K562 (cell line): ENCODE results near the gene MILR1.

Experiments used
- CTCF ChIP-seq, 3 experiments: IDR thresholded peaks in 2 of 3; conservative IDR thresholded peaks in 1 of 3; 2 replicates each; pipeline ENCODE4 v1.5.1; 2011 to 2012; ENCODE audit warnings: low read length in 3 of 3, mild to moderate bottlenecking in 3 of 3, control low read depth in 2 of 3, improper control_type of control experiment in 1 of 3, inconsistent platforms in 1 of 3, low read depth in 1 of 3, mixed read lengths in 1 of 3, moderate library complexity in 1 of 3; ENCODE audit not compliant: insufficient read depth in 2 of 3
- EZH2 ChIP-seq: IDR thresholded peaks from 2 replicates; pipeline ENCODE4 v1.6.1; 2012; ENCODE audit warnings: low read depth, mild to moderate bottlenecking, inconsistent platforms, low read length, borderline replicate concordance
- HNRNPH1 ChIP-seq: fragments of 200-400 bp; formaldehyde crosslinking; optimal IDR thresholded peaks from 2 replicates; pipeline ENCODE3; 2017; ENCODE audit warnings: low read depth, mild to moderate bottlenecking, low read length, moderate library complexity
- MLLT1 ChIP-seq, 2 experiments: fragments of 450-650 bp; IDR thresholded peaks; 2 replicates each; pipeline ENCODE4 v1.6.1; 2016
- MLX ChIP-seq, 2 experiments: fragments of 450-650 bp in 1 of 2; sonication (generic) in 1 of 2; formaldehyde crosslinking; conservative IDR thresholded peaks; 2 replicates each; pipeline versions ENCODE4 v1.4.0 to v1.8.1; 2020 to 2022; ENCODE audit warnings: mild to moderate bottlenecking in 1 of 2, missing genetic modification reagents in 1 of 2
- MNT ChIP-seq, 2 experiments: fragments of 450-650 bp; conservative IDR thresholded peaks; 2 replicates each; pipeline ENCODE4 v1.6.1; 2017; ENCODE audit warnings: mild to moderate bottlenecking in 2 of 2, moderate library complexity in 2 of 2
- MXI1 ChIP-seq: IDR thresholded peaks from 2 replicates; pipeline ENCODE4 v1.6.1; 2011; ENCODE audit warnings: low read depth, mild to moderate bottlenecking, improper control_type of control experiment, low read length
- NCOA4 ChIP-seq: fragments of 450-650 bp; IDR thresholded peaks from 2 replicates; pipeline ENCODE4 v1.6.1; 2018; ENCODE audit warnings: mild to moderate bottlenecking; ENCODE audit not compliant: partially characterized antibody
- NFYB ChIP-seq: IDR thresholded peaks from 2 replicates; pipeline ENCODE4 v1.6.1; 2011; ENCODE audit warnings: mild to moderate bottlenecking, moderate library complexity; ENCODE audit not compliant: insufficient read length; ENCODE audit errors: extremely low read depth
- SREBF1 ChIP-seq: fragments of 150-350 bp; IDR thresholded peaks from 2 replicates; pipeline ENCODE4 v1.6.1; 2014; ENCODE audit warnings: antibody characterized with exemption, low read depth, low read length, borderline replicate concordance
- STAT5A ChIP-seq: IDR thresholded peaks from 2 replicates; pipeline ENCODE4 v1.6.1; 2012; ENCODE audit warnings: low read length, inconsistent platforms, borderline replicate concordance

- peak; percentile 59 for TF ChIP-seq HNRNPH1
- TF ChIP-seq NCOA4: no peak
- no peak for TF ChIP-seq CTCF (IDR thresholded peaks at IDR 0.05 in 2 of 3, conservative IDR thresholded peaks at IDR 0.05 in 1 of 3; ENCODE audit: insufficient read depth in 2 of 3, low read depth in 1 of 3, low read length in 3 of 3)
- TF ChIP-seq NFYB: no peak
- peak; percentile 49 to 64 for TF ChIP-seq MNT (conservative IDR thresholded peaks at IDR 0.05)
- TF ChIP-seq MLX (CRISPR knock-in tag; conservative IDR thresholded peaks at IDR 0.05): no peak
- no peak for TF ChIP-seq SREBF1
- 0 out of 2 replicates have a peak, but pooled peaks have one; percentile 26 for TF ChIP-seq MXI1
- TF ChIP-seq EZH2: no peak
- peak; percentile 78 to 87; a peak in 3 of 4 replicates for TF ChIP-seq MLLT1 (IDR thresholded peaks at IDR 0.05)
- no peak for TF ChIP-seq STAT5A
Observed at GRCh38 chr17:64505340-64506200, 56.7 kb downstream of the MILR1 start.
